Omental fat pad (tissue), 4 donors: ENCODE results near the gene CCDC170. TPM values are rescaled to one million over a fixed set of nuclear protein-coding genes. Genes with fewer than 3 reads are reported as not detected.

Experiments used
- ATAC-seq: fragments of 150-250 bp; one replicate; pipeline ENCODE4 v1.9.1; 2016; ENCODE audit warnings: mild to moderate bottlenecking, moderate library complexity; ENCODE audit not compliant: low FRiP score
- DNase-seq: peaks from one replicate; pipeline ENCODE4 v3.0.0-alpha.2; 2019; ENCODE audit warnings: low spot score
- total RNA-seq, 4 donors: library from RNA; depleted of rRNA; stranded (reverse); fragments of >200 nt; gene quantifications; one replicate each; pipeline ENCODE4 v1.1.0, GENCODE V29; 2016
- TF ChIP-seq, protein P1 (sequence below), 3 donors: fragments of 450-650 bp; IDR thresholded peaks; one replicate each; pipeline ENCODE4 v1.5.1; 2016 to 2017; ENCODE audit warnings: antibody characterized with exemption in 3 of 3, mild to moderate bottlenecking in 3 of 3, moderate library complexity in 2 of 3

The CCDC170 gene
- total RNA-seq, 4 donors from 2014 or later = 1.3 to 4.1 (median 2.5) TPM

DNA sequence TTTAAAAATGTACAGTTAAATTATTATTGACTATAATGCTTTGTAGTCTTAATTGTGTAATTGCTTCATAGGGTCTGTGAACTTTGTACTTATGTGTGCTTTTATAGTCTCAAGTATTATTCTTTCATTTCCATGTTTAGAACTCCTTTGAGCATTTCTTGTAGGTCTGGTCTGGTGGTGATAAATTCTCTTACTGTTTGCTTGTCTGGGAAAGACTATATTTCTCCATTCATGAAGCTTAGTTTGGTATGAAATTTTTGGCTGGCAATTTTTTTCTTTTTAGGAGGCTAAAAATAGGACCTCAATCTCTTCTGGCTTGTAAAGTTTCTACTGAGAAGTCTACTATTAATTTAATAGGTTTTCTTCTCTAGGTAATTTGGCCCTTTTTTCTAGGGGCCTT is 67.4 kb downstream of the CCDC170 start:
- ATAC-seq (no peak), DNase-seq (no peak)

DNA sequence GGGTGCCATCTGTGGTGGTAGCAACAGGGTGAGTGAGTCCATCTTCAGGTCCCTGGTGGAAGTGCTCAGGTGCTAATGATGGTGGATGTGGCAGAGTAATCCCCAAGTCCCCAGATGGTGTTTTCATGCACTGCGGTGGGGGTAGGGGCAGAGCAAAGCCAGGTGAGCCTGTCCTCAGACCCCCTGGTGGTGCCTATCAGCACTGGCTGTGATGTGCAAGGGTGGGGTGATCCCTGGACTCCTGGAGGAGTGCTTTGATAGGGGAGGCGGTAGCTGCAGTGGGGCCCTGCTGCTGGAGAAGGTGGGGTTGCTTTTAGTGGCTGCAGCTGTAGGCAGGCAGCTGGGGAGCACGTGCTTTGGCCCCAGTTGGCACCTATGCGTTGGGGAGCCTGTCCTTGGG is 70.8 kb downstream of the CCDC170 start:
- ATAC-seq (no peak), DNase-seq (no peak)
- TF ChIP-seq, protein P1, sequence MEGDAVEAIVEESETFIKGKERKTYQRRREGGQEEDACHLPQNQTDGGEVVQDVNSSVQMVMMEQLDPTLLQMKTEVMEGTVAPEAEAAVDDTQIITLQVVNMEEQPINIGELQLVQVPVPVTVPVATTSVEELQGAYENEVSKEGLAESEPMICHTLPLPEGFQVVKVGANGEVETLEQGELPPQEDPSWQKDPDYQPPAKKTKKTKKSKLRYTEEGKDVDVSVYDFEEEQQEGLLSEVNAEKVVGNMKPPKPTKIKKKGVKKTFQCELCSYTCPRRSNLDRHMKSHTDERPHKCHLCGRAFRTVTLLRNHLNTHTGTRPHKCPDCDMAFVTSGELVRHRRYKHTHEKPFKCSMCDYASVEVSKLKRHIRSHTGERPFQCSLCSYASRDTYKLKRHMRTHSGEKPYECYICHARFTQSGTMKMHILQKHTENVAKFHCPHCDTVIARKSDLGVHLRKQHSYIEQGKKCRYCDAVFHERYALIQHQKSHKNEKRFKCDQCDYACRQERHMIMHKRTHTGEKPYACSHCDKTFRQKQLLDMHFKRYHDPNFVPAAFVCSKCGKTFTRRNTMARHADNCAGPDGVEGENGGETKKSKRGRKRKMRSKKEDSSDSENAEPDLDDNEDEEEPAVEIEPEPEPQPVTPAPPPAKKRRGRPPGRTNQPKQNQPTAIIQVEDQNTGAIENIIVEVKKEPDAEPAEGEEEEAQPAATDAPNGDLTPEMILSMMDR (IDR thresholded peaks at IDR 0.05) = no peak

More for the DNA sequence above, 67.4 kb downstream of the CCDC170 start:
- TF ChIP-seq, protein P1 (IDR thresholded peaks at IDR 0.05) = no peak

DNA sequence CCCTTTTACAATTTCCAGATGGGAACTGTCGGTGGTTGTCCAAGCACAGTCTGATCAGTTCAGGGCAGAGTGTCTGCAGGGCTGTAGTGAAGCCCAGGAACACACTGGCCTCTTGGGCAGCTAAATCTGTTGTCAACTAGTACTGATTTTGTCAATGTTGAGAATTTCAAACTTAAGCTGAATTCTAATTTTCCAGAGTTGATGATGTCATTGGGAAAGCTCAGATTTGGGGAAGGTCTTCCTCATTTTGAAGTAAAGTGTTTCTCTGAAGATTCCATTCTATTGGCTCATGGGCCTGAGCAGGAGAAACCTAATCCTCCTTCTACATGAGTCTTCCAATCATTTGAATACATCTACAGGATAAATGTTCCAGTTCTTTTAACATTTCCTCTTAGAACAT is 72.1 kb downstream of the CCDC170 start:
- no peak for ATAC-seq
- DNase-seq = no peak
- TF ChIP-seq, protein P1 (IDR thresholded peaks at IDR 0.05) = no peak

DNA sequence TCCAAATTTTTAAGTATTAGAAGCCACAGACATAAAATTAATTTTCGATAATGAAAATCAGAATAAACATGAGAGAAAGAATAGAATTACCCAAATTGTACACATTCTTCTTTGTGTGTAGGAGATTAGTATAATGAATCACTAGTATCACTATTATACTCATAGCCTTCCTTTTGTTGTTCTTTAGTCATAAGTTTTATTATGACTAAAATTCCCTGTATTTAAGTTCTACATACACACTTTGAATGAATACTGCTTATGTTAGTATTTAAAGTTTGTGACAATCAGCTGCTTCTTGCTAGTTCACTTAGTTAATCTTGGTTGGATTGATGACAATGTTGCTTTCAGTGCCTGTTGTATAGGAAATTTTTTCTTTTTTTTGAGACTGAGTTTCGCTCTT is 72.7 kb downstream of the CCDC170 start:
- ATAC-seq (no peak), DNase-seq (no peak)
- TF ChIP-seq, protein P1 (IDR thresholded peaks at IDR 0.05) = no peak

DNA sequence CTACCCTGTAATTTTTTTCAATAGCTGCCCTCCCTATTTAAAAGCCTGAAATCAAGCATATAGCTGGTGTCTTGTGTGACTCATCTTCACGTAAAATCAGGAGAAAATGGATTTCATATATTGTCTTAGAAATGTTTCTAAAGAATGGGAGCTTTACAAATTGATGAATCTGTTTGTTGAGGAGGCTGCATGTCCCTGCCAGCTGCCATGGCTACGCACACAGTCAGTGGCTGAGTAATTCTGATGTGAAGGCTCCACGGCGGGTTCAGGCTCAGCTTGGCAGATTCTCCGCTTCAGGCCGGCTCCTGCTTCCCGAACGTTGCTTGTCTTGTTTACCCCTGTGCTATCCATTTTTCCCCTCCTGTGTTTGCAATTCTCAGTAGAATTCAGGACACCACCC is 82.8 kb downstream of the CCDC170 start:
- no peak for DNase-seq
- ATAC-seq = no peak
- TF ChIP-seq, protein P1 (IDR thresholded peaks at IDR 0.05) = no peak

DNA sequence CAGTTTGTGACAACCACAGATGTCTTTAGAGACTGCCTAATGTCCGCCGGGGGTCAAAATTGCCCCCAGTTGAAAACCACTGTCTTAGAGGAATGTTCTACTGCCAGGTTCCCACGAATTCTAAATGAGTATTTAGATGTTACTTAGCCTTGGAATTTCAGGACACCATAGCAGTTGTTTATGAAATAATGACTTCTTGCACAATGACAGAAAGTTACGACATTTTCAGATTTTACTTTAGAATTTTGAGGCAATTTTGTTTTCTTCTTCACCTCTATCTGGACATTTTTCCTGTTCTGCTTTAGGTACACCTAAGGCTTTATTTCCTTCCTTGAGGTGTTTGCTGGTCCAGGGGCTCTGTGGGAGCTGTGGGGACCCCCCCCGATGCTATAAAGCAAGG is 83.4 kb downstream of the CCDC170 start:
- TF ChIP-seq, protein P1 (IDR thresholded peaks at IDR 0.05) = no peak
- ATAC-seq (no peak), DNase-seq (no peak)

DNA sequence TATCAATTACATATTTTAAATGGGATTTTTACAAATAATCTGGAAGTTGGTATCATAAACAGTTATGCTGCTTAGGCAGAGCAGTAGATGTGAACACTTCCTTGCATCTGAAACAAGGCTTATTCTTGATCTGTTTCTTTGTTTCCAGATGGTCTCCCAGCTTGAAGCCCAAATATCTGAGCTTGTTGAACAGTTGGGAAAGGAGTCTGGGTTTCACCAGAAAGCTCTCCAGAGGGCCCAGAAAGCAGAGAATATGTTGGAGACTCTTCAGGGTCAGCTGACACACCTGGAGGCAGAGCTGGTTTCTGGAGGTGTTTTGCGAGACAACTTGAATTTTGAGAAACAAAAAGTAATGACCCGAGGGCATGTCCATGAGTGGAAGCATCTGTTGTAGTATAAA is 91.9 kb downstream of the CCDC170 start:
- DNase-seq = no peak
- TF ChIP-seq, protein P1 (IDR thresholded peaks at IDR 0.05) = no peak
- ATAC-seq = no peak
